ENCODE results near the gene NMT1. TPM values are rescaled to one million over a fixed set of nuclear protein-coding genes. Genes with fewer than 3 reads are reported as not detected.
A peak's percentile ranks its signal among the peaks of the same experiment; 100 is the strongest.

NMT1 gene
- total and polyA plus RNA-seq, 2 of the 13 experiments (the other 11 are each of a cell fraction or from before 2014, with no cell fraction given) = 75.7 to 142 TPM

GRCh38 chr17:45101546-45101882, 40.4 kb downstream of the NMT1 start:
- no peak for ATAC-seq
- peaks cover 62 to 75% of the 10 kb centered on the region in 2 experiments for H3K36me3 ChIP-seq (replicated peaks in 1 of 2; ENCODE audit: control insufficient read depth in 1 of 2, insufficient read depth in 2 of 2, low read length in 2 of 2)

GRCh38 chr17:45101883-45102811, 41.0 kb downstream of the NMT1 start:
- FAIRE-seq (peak; percentile 100), DNase-seq (ENCODE audit: low spot score) (peak; percentile 91), ATAC-seq (peak; percentile 95)
- Histone ChIP-seq H4K20me1 (ENCODE audit: insufficient read depth, low read length) (0 out of 2 replicates have a peak, but pooled peaks cover 3% of the 10 kb centered on the region), H2AFZ (ENCODE audit: low read length) (no peak overlapping the region), H3K4me3 (replicated peaks in 1 of 3; ENCODE audit: insufficient read depth in 1 of 3, low read depth in 2 of 3, low read length in 3 of 3) (no peak overlapping the region), H3K36me3 (replicated peaks in 1 of 2; ENCODE audit: control insufficient read depth in 1 of 2, insufficient read depth in 2 of 2, low read length in 2 of 2) (peaks cover 59 to 75% of the 10 kb centered on the region in 2 experiments), H3K4me2 (ENCODE audit: low read depth, low read length) (peak overlapping the region; percentile 45), H3K4me1 (ENCODE audit: insufficient read depth, low read length) (peaks cover 22% of the 10 kb centered on the region), H3K79me2 (ENCODE audit: insufficient read depth, low read length) (no peaks in the 10 kb centered on the region), H3K27ac (ENCODE audit: extremely low read length, insufficient read depth, low read length) (peak overlapping the region; percentile 69), H3K9ac (ENCODE audit: insufficient read depth, low read depth, low read length) (peak overlapping the region; percentile 31), H3K27me3 (ENCODE audit: control insufficient read depth in 1 of 2, insufficient read depth in 2 of 2, low read length in 2 of 2) (no peaks in the 10 kb centered on the region), H3K9me3 (ENCODE audit: low read length) (no peaks in the 10 kb centered on the region)
- BruUV-seq (replicated peaks) = no TSS peak
- WGBS (ENCODE audit: low lambda C conversion rate) = 54% methylated on average over 12 of the region's 12 CpGs
- POLR2A ChIA-PET = interaction anchor here (0.9 to 1.7 kb wide), 9 partner anchors 11 to 182 kb away, joined by 3 to 7 read pairs (median 3); partner anchors contain the start of genes HEXIM1 and NMT1
- intact Hi-C loops (cut with micrococcal nuclease; ENCODE audit: unreplicated experiment) (no loop called here), in situ Hi-C loops (cut with HindIII; ENCODE audit: extremely low pct_ligation_motif_present, low pct_unique_long_range_greater_than_20kb) (loop anchor here (10.0 kb wide), 1 partner anchor 177 kb away; no protein-coding TSS in a partner anchor)
- CTCF ChIA-PET (ENCODE audit: low intra/inter-chr PET ratio, low total read pairs) = interaction anchor here (1.6 kb wide), 1 partner anchor 33 kb away, joined by 4 read pairs; the partner anchor contains the start of gene ACBD4
- no peak for TF ChIP-seq THYN1 (CRISPR knock-in tag; IDR thresholded peaks at IDR 0.05; ENCODE audit: borderline replicate concordance, low read depth)
- 0 out of 2 replicates have a peak, but pooled peaks have one; percentile 27 for TF ChIP-seq ZMAT3 (CRISPR knock-in tag; conservative IDR thresholded peaks at IDR 0.05)
- no peak for TF ChIP-seq RBM22 (optimal IDR thresholded peaks at IDR 0.05; ENCODE audit: low read length)
- TF ChIP-seq ZNF556 (CRISPR knock-in tag; IDR thresholded peaks at IDR 0.05; ENCODE audit: borderline replicate concordance) = no peak
- no peak for TF ChIP-seq JUND (CRISPR knock-in tag; IDR thresholded peaks at IDR 0.05)
- TF ChIP-seq DPF2 (CRISPR knock-in tag; IDR thresholded peaks at IDR 0.05; ENCODE audit: borderline replicate concordance, low read depth) = no peak
- no peak for TF ChIP-seq HNRNPH1 (optimal IDR thresholded peaks at IDR 0.05; ENCODE audit: low read depth, low read length)
- TF ChIP-seq CBX5 (CRISPR knock-in tag; IDR thresholded peaks at IDR 0.05; ENCODE audit: borderline replicate concordance) = no peak; the same call in 1 of the 2 replicates
- no peak for TF ChIP-seq ZNF512B (CRISPR knock-in tag; IDR thresholded peaks at IDR 0.05; ENCODE audit: borderline replicate concordance)
- TF ChIP-seq SRSF4 (IDR thresholded peaks at IDR 0.05; ENCODE audit: low read depth, low read length, poor library complexity, severe bottlenecking) = no peak
- TF ChIP-seq GLI4 (CRISPR knock-in tag; IDR thresholded peaks at IDR 0.05; ENCODE audit: borderline replicate concordance) = no peak
- TF ChIP-seq ZNF792 (CRISPR knock-in tag; IDR thresholded peaks at IDR 0.05) = peak; percentile 32; the same call in 1 of the 2 replicates

More at GRCh38 chr17:45101546-45101882, 40.4 kb downstream of the NMT1 start:
- Histone ChIP-seq H3K9ac (ENCODE audit: insufficient read depth, low read depth, low read length) (peak overlapping the region; percentile 31), H3K27me3 (ENCODE audit: control insufficient read depth in 1 of 2, insufficient read depth in 2 of 2, low read length in 2 of 2) (no peaks in the 10 kb centered on the region), H3K4me1 (ENCODE audit: insufficient read depth, low read length) (peaks cover 22% of the 10 kb centered on the region), H3K27ac (ENCODE audit: extremely low read length, insufficient read depth, low read length) (peak overlapping the region; percentile 69), H3K4me3 (replicated peaks in 1 of 3; ENCODE audit: insufficient read depth in 1 of 3, low read depth in 2 of 3, low read length in 3 of 3) (no peak overlapping the region), H3K9me3 (ENCODE audit: low read length) (no peaks in the 10 kb centered on the region), H3K79me2 (ENCODE audit: insufficient read depth, low read length) (no peaks in the 10 kb centered on the region), H2AFZ (ENCODE audit: low read length) (no peak overlapping the region), H3K4me2 (ENCODE audit: low read depth, low read length) (peak overlapping the region; percentile 45), H4K20me1 (ENCODE audit: insufficient read depth, low read length) (0 out of 2 replicates have a peak, but pooled peaks cover 3% of the 10 kb centered on the region)
- no peak for TF ChIP-seq ZNF329 (CRISPR knock-in tag; IDR thresholded peaks at IDR 0.05; ENCODE audit: low read depth)
- peak; percentile 5; the same call in 1 of the 2 replicates for TF ChIP-seq SSRP1 (CRISPR knock-in tag; IDR thresholded peaks at IDR 0.05)
- intact Hi-C loops (cut with micrococcal nuclease; ENCODE audit: unreplicated experiment) = no loop called here
- ChIA-PET POLR2A (interaction anchor here (0.9 to 1.2 kb wide), 3 partner anchors 13 to 40 kb away, joined by 3 to 7 read pairs (median 6); partner anchors contain the start of gene NMT1), CTCF (ENCODE audit: low intra/inter-chr PET ratio, low total read pairs) (interaction anchor here (1.6 kb wide), 1 partner anchor 34 kb away, joined by 4 read pairs; the partner anchor contains the start of gene ACBD4)
- no TSS peak for BruUV-seq (replicated peaks)
- no peak for DNase-seq (ENCODE audit: low spot score)
- FAIRE-seq = no peak
- WGBS (ENCODE audit: low lambda C conversion rate) = 90% methylated on average over 9 of the region's 9 CpGs
- in situ Hi-C loops (cut with HindIII; ENCODE audit: extremely low pct_ligation_motif_present, low pct_unique_long_range_greater_than_20kb) = loop anchor here (10.0 kb wide), 1 partner anchor 177 kb away; no protein-coding TSS in a partner anchor

Data from HepG2 (cell line).